Natural killer cell (primary cell): ENCODE measurements around the gene COG5. TPM values are rescaled to one million over a fixed set of nuclear protein-coding genes. Genes with fewer than 3 reads are reported as not detected.

Source experiments
- ATAC-seq, 3 donors: fragments of 150-1000 bp in 2 of 3; fragments of 200-7000 bp in 1 of 3; cut with Tn5 transposase; 1 replicate in 1 of 3; 2 replicates in 2 of 3; pipeline ENCODE4 v1.10.0; 2021; ENCODE audit warnings: mild to moderate bottlenecking in 2 of 3, moderate library complexity in 2 of 3
- DNase-seq, 2 donors: peaks; one replicate each; pipeline versions ENCODE4 v3.0.0 to v3.0.0-alpha.2; 2013 to 2021; ENCODE audit warnings: mixed read lengths in 1 of 2
- H3K27ac ChIP-seq: one replicate; pipeline ENCODE4 v1.5.1; 2013; ENCODE audit warnings: mild to moderate bottlenecking, low read length
- H3K27me3 ChIP-seq: one replicate; pipeline ENCODE4 v1.6.1; 2013; ENCODE audit warnings: low read length; ENCODE audit not compliant: control insufficient read depth, insufficient read depth
- H3K36me3 ChIP-seq: one replicate; pipeline ENCODE4 v1.6.1; 2013; ENCODE audit warnings: low read length; ENCODE audit not compliant: control insufficient read depth, insufficient read depth
- H3K4me1 ChIP-seq: one replicate; pipeline ENCODE4 v1.6.1; 2013; ENCODE audit warnings: low read length; ENCODE audit not compliant: control insufficient read depth, insufficient read depth
- H3K4me3 ChIP-seq: one replicate; pipeline ENCODE4 v1.5.1; 2013; ENCODE audit warnings: low read length
- H3K9me3 ChIP-seq: one replicate; pipeline ENCODE4 v1.6.1; 2013; ENCODE audit warnings: low read length; ENCODE audit not compliant: control insufficient read depth, insufficient read depth
- H3K27ac Mint-ChIP-seq, 2 donors: one replicate each; pipeline ENCODE4 v1.8.0; 2022; ENCODE audit warnings: mild to moderate bottlenecking in 2 of 2, mixed read lengths in 2 of 2, moderate library complexity in 1 of 2
- H3K27me3 Mint-ChIP-seq, 2 donors: one replicate each; pipeline ENCODE4 v1.8.0; 2022; ENCODE audit warnings: low read depth in 2 of 2, mixed read lengths in 2 of 2
- H3K36me3 Mint-ChIP-seq: one replicate; pipeline ENCODE4 v1.8.0; 2022; ENCODE audit warnings: mixed read lengths
- H3K4me1 Mint-ChIP-seq, 2 donors: one replicate each; pipeline ENCODE4 v1.8.0; 2022; ENCODE audit warnings: mixed read lengths in 2 of 2
- H3K4me3 Mint-ChIP-seq: one replicate; pipeline ENCODE4 v1.8.0; 2022; ENCODE audit warnings: mild to moderate bottlenecking, moderate library complexity, mixed read lengths
- H3K9me3 Mint-ChIP-seq, 2 donors: one replicate each; pipeline ENCODE4 v1.8.0; 2022; ENCODE audit warnings: mixed read lengths in 2 of 2
- CTCF ChIP-seq: fragments of 200-600 bp; IDR thresholded peaks from one replicate; pipeline ENCODE4 v1.8.0; 2022; ENCODE audit warnings: antibody characterized with exemption
- WGBS: methylation state at CpG from one replicate; pipeline ENCODE4 v1.1.7; 2013; ENCODE audit warnings: missing lambda C conversion rate; ENCODE audit not compliant: insufficient coverage; 5-methylcytosine and 5-hydroxymethylcytosine counted together
- intact Hi-C: fragments of 100-400 bp; cut with micrococcal nuclease; formaldehyde crosslinking; loops from one replicate; pipeline ENCODE4 v1.14.2; 2022
- total RNA-seq, 4 donors: library from RNA; stranded (reverse); fragments of 120-200 nt in 1 of 4; gene quantifications; one replicate each; pipeline versions ENCODE4 v1.2.3 to v1.2.4, GENCODE V29; 2013 to 2022

Gene COG5
- total RNA-seq, 3 donors from 2014 or later (not counting 1 experiment from before 2014, with no cell fraction given), result 49.2 to 54.6 (median 54.2) TPM

- Histone ChIP-seq H3K4me3 (no peak overlapping the region), H3K27me3 (no peaks in the 10 kb centered on the region), H3K27ac (no peak overlapping the region), H3K9me3 (no peaks in the 10 kb centered on the region), H3K4me1 (peaks cover 4% of the 10 kb centered on the region), H3K36me3 (peaks cover 3% of the 10 kb centered on the region)
- intact Hi-C loops, result loop anchor here (10.0 kb wide), 1 partner anchor 313 kb away; the partner anchor contains the start of gene DLD
- H3K27ac Mint-ChIP-seq, result peak overlapping the region; percentile 66 to 89
- no peaks in the 10 kb centered on the region for H3K36me3 Mint-ChIP-seq
- ATAC-seq, result no peak
- H3K4me3 Mint-ChIP-seq, result peak overlapping the region; percentile 76
- no peaks in the 10 kb centered on the region for H3K9me3 Mint-ChIP-seq
- TF ChIP-seq CTCF, result no peak
- 83% methylated on average over 5 of the region's 5 CpGs for WGBS
- DNase-seq, result no peak
- H3K4me1 Mint-ChIP-seq, result peaks cover 15 to 20% of the 10 kb centered on the region in 2 donors
- no peaks in the 10 kb centered on the region for H3K27me3 Mint-ChIP-seq
Measured at GRCh38 chr7:107581387-107582013, 17.8 kb upstream of the COG5 start.

GRCh38 chr7:107580716-107581383, 17.1 kb upstream of the COG5 start:
- TF ChIP-seq CTCF, result no peak
- ATAC-seq (no peak), DNase-seq (no peak)
- H3K9me3 ChIP-seq, result no peaks in the 10 kb centered on the region
- peak overlapping the region; percentile 66 to 89 for H3K27ac Mint-ChIP-seq
- H3K27ac ChIP-seq, result peak overlapping the region; percentile 77
- peak overlapping the region; percentile 96 for H3K4me3 ChIP-seq
- H3K27me3 Mint-ChIP-seq, result no peaks in the 10 kb centered on the region
- peaks cover 15 to 20% of the 10 kb centered on the region in 2 donors for H3K4me1 Mint-ChIP-seq
- H3K9me3 Mint-ChIP-seq, result no peaks in the 10 kb centered on the region
- no peaks in the 10 kb centered on the region for H3K36me3 Mint-ChIP-seq
- intact Hi-C loops, result loop anchor here (10.0 kb wide), 1 partner anchor 314 kb away; the partner anchor contains the start of gene DLD
- 14% methylated on average over 1 of the region's 10 CpGs for WGBS
- H3K27me3 ChIP-seq, result no peaks in the 10 kb centered on the region
- peaks cover 4% of the 10 kb centered on the region for H3K4me1 ChIP-seq
- peak overlapping the region; percentile 76 for H3K4me3 Mint-ChIP-seq
- H3K36me3 ChIP-seq, result peaks cover 3% of the 10 kb centered on the region

GRCh38 chr7:107579885-107580715, 16.4 kb upstream of the COG5 start, which contains the start of gene BCAP29:
TSS of gene BCAP29 (plus strand) at chr7:107580246. CDS start at chr7:107580773, 527 bp downstream.
- Histone ChIP-seq H3K27ac (peak within 1 kb of the TSS; percentile 77), H3K4me1 (peaks cover 4% of the 10 kb centered on the region), H3K36me3 (no peaks in the 10 kb centered on the region), H3K27me3 (no peaks in the 10 kb centered on the region), H3K4me3 (peak within 1 kb of the TSS; percentile 96), H3K9me3 (no peaks in the 10 kb centered on the region)
- under 1% methylated on average over 89 of the region's 89 CpGs for WGBS
- peak within 1 kb of the TSS; percentile 92 for H3K4me3 Mint-ChIP-seq
- no peaks in the 10 kb centered on the region for H3K27me3 Mint-ChIP-seq
- no peaks in the 10 kb centered on the region for H3K36me3 Mint-ChIP-seq
- no peak for TF ChIP-seq CTCF
- DNase-seq, result peak; percentile 65 to 85
- H3K9me3 Mint-ChIP-seq, result no peaks in the 10 kb centered on the region
- H3K4me1 Mint-ChIP-seq, result peaks cover 15 to 20% of the 10 kb centered on the region in 2 donors
- intact Hi-C loops, result loop anchor here (10.0 kb wide), 1 partner anchor 315 kb away; the partner anchor contains the start of gene DLD
- peak within 1 kb of the TSS; percentile 66 to 89 for H3K27ac Mint-ChIP-seq
- ATAC-seq, result peak; percentile 93 to 96 (median 96)
